Stimulated activated CD4-positive, alpha-beta T cell treated with anti-CD3 and anti-CD28 coated beads, Interleukin-1b, Interleukin-23, amount 100 ng/mL, for 48 hours (primary cell): ENCODE data around the gene NAT9.

Experiments used
- DNase-seq: peaks from one replicate; pipeline ENCODE4 v3.0.0-alpha.2; 2020

The NAT9 gene

DNA sequence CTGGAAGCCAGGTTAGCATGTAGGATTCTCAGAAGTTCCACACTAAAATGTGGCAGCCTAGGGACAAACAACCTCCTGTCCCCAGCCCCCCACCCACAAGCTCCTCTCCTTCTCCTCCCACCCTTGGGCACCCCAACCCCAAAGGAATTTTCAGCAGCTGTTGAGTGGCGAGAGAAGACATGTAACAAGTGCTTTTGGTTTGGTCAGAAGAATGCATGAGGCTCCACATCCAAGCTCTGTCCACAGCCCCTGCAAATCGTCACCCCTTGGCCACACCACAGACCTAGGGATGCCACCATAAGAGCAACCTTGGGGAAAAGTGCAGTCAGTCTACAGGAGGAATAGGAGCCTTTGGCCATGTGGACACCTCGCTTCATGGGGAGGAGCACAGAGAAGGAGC, 51.0 kb downstream of the NAT9 start:
- DNase-seq, result no peak

DNA sequence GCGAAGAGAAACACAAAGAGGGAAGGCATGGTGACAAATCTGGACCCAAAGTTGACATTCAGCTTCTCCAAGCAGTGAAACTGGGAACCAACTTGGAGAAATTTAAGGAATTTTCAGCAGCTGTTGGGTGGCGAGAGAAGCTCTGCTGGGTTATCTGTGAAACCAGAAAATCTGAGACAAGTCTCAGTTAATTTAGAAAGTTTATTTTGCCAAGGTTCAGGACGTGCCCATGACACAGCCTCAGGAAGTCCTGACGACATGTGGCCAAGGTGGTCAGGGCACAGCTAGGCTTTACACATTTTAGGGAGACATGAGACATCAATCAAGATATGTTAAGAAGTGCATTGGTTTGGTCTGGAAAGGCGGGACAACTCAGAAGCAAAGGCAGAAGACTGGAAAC, 52.3 kb downstream of the NAT9 start:
- DNase-seq, result no peak

DNA sequence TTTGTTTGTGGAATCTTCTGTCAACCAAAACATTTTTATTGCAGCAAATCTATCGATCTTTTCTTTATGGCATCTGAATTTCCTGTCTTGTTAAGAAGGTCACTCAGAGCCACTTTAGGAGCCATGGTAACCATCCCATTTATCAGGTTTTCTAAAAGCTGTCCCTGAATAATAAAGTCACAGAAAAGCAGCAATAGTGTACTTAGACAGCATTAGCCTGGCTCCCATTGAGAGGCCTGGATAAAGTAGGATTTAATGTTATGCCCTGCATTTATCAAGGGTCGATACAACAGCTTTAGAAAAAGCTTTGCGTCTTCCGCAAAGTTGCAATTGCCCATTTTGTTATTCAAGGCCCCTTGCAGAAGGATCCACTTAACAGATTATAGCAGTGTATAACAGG, 53.4 kb downstream of the NAT9 start:
- no peak for DNase-seq
